GM23338 (cell line): ENCODE data around the gene CIZ1. TPM values are rescaled to one million over a fixed set of nuclear protein-coding genes. Genes with fewer than 3 reads are reported as not detected.

ENCODE experiments used
- polyA plus RNA-seq: library from polyadenylated mRNA; unstranded; fragments of >200 nt; fragmentation: Nextera tagmentation; extraction: Ambion mirVana; gene quantifications from 2 replicates; pipeline ENCODE4 v1.2.1, GENCODE V29; 2016
- total RNA-seq: library from RNA; depleted of rRNA; stranded (reverse); fragments of >200 nt; shearing (Covaris generic); gene quantifications from 2 replicates; pipeline ENCODE4 v1.2.3, GENCODE V29; 2014; rRNA removed

The CIZ1 gene
- total and polyA plus RNA-seq, 2 experiments from 2014 or later: 49.6 to 61.4 TPM

Other genes with a start within 250 kb of the CIZ1 start
- 21.5 and 22.4 TPM in 2 replicates for gene EEIG1, start 210.6 kb downstream of the CIZ1 start, total RNA-seq
- gene EEIG1, start 210.6 kb downstream of the CIZ1 start, polyA plus RNA-seq: 11.2 and 11.5 TPM in 2 replicates
- 5.5 and 6.7 TPM in 2 replicates for gene NAIF1, start 124.3 kb downstream of the CIZ1 start, total RNA-seq
- 4.0 and 4.9 TPM in 2 replicates for gene NAIF1, start 124.3 kb downstream of the CIZ1 start, polyA plus RNA-seq
- 21.2 and 27.0 TPM in 2 replicates for gene SLC25A25, start 123.3 kb downstream of the CIZ1 start, total RNA-seq
- 6.1 and 7.1 TPM in 2 replicates for gene SLC25A25, start 123.3 kb downstream of the CIZ1 start, polyA plus RNA-seq
- 108 and 124 TPM in 2 replicates for gene PTGES2, start 63.8 kb downstream of the CIZ1 start, total RNA-seq
- 56.3 and 59.7 TPM in 2 replicates for gene PTGES2, start 63.8 kb downstream of the CIZ1 start, polyA plus RNA-seq
- 0.27 TPM in 1 of 2 replicates, not detected in the other for gene LCN2, start 42.1 kb downstream of the CIZ1 start, total RNA-seq
- gene LCN2, start 42.1 kb downstream of the CIZ1 start, polyA plus RNA-seq: 2.0 and 2.7 TPM in 2 replicates
- 246 and 276 TPM in 2 replicates for gene BBLN, start 31.3 kb downstream of the CIZ1 start, total RNA-seq
- gene BBLN, start 31.3 kb downstream of the CIZ1 start, polyA plus RNA-seq: 171 and 177 TPM in 2 replicates
- 42.0 and 43.2 TPM in 2 replicates for gene DNM1, start 11.8 kb upstream of the CIZ1 start, total RNA-seq
- gene DNM1, start 11.8 kb upstream of the CIZ1 start, polyA plus RNA-seq: 24.0 and 36.0 TPM in 2 replicates
- gene GOLGA2, start 84.4 kb upstream of the CIZ1 start, total RNA-seq: 44.4 and 48.4 TPM in 2 replicates
- 31.4 and 32.6 TPM in 2 replicates for gene GOLGA2, start 84.4 kb upstream of the CIZ1 start, polyA plus RNA-seq
- gene SWI5, start 84.7 kb upstream of the CIZ1 start, total RNA-seq: 26.6 and 31.8 TPM in 2 replicates
- gene SWI5, start 84.7 kb upstream of the CIZ1 start, polyA plus RNA-seq: 35.7 and 42.5 TPM in 2 replicates
- 12.0 and 15.4 TPM in 2 replicates for gene TRUB2, start 130.9 kb upstream of the CIZ1 start, total RNA-seq
- 29.4 and 31.4 TPM in 2 replicates for gene TRUB2, start 130.9 kb upstream of the CIZ1 start, polyA plus RNA-seq
- gene COQ4, start 131.3 kb upstream of the CIZ1 start, total RNA-seq: 29.2 and 35.3 TPM in 2 replicates
- gene COQ4, start 131.3 kb upstream of the CIZ1 start, polyA plus RNA-seq: 34.5 and 37.0 TPM in 2 replicates
- 21.4 and 25.3 TPM in 2 replicates for gene SLC27A4, start 149.0 kb upstream of the CIZ1 start, total RNA-seq
- gene SLC27A4, start 149.0 kb upstream of the CIZ1 start, polyA plus RNA-seq: 7.9 and 9.9 TPM in 2 replicates
- 45.3 and 47.8 TPM in 2 replicates for gene URM1, start 179.8 kb upstream of the CIZ1 start, total RNA-seq
- gene URM1, start 179.8 kb upstream of the CIZ1 start, polyA plus RNA-seq: 27.9 and 28.6 TPM in 2 replicates
- 5.6 and 7.9 TPM in 2 replicates for gene CERCAM, start 229.3 kb upstream of the CIZ1 start, total RNA-seq
- gene CERCAM, start 229.3 kb upstream of the CIZ1 start, polyA plus RNA-seq: 2.7 TPM in 2 replicates